ENCODE data around the gene TTF2. TPM values are rescaled to one million over a fixed set of nuclear protein-coding genes. Genes with fewer than 3 reads are reported as not detected.

The TTF2 gene
- 10 to 100 TPM in 3 of 4 donors, 1 to 10 TPM in 1; 9.7 to 15.2 (median 12.2) TPM for total RNA-seq

DNA sequence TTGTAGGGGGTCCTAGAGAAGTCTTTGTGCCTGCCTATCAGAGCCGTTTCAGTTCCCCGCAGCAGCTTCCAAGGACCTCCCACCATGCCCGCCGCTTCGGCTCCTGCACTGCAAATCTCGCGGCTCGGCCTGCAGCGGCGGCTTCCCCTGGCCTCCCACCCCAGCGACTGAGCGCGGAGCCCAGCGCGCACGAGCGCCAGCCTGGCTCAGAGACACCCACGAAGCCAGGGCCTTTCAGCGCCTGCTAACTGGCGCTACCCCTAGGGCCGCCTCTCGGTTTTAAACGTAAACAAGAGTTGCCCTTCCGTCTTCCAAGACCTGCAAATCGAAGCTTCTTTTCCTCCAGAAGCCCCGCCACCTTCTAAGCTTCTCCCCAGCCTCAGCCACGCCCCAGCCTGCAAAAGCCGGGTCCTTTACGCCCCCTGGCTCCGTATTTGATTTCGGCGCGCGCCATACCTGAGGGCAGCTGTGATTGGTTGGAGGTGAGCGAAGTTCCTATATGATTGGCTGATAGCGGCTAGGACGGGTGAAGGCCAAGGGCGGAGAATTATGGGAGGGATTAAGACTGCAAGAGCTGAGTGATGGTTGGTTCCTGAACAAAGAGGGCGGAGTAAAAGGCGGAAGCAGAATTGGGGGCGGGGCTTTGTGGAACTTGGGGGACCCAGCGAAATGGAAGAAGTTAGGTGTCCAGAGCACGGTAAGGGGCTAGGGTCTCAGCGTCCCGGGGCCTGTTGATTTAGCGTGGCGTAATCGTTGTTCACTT, at the start of gene TTF2:
TTF2 (plus strand) TSS at position 649 of the 763 bp plus-strand sequence; CDS start at position 670, 21 bp downstream.
- ATAC-seq (peak; percentile 100), DNase-seq (peak; percentile 94)
- peak within 1 kb of the TSS; percentile 77 to 97 (median 84) for H3K4me3 ChIP-seq
- H3K4me1 ChIP-seq = peaks cover 0 to 8% of the 10 kb centered on the region in 2 donors
- peak within 1 kb of the TSS; percentile 59 to 83 (median 74) for H3K27ac ChIP-seq
- in situ Hi-C loops (cut with MboI; ENCODE audit: low sequenced_read_pairs in 4 of 4) = loop anchor here (10.0 to 25.0 kb wide), 8 partner anchors 215 to 702 kb away; partner anchors contain the start of gene CD58 (in 1 of the 4)
- TF ChIP-seq POLR2A (IDR thresholded peaks at IDR 0.05) = peak in 1 of 2 donors; percentile 34
- TF ChIP-seq, protein P1, sequence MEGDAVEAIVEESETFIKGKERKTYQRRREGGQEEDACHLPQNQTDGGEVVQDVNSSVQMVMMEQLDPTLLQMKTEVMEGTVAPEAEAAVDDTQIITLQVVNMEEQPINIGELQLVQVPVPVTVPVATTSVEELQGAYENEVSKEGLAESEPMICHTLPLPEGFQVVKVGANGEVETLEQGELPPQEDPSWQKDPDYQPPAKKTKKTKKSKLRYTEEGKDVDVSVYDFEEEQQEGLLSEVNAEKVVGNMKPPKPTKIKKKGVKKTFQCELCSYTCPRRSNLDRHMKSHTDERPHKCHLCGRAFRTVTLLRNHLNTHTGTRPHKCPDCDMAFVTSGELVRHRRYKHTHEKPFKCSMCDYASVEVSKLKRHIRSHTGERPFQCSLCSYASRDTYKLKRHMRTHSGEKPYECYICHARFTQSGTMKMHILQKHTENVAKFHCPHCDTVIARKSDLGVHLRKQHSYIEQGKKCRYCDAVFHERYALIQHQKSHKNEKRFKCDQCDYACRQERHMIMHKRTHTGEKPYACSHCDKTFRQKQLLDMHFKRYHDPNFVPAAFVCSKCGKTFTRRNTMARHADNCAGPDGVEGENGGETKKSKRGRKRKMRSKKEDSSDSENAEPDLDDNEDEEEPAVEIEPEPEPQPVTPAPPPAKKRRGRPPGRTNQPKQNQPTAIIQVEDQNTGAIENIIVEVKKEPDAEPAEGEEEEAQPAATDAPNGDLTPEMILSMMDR (IDR thresholded peaks at IDR 0.05 in 4 of 5, conservative IDR thresholded peaks at IDR 0.05 in 1 of 5) = peak in 3 of 5 experiments; percentile 8 to 43 (median 37)
- no peaks in the 10 kb centered on the region for H3K36me3 ChIP-seq
- H3K9me3 ChIP-seq = no peaks in the 10 kb centered on the region
- no peaks in the 10 kb centered on the region for H3K27me3 ChIP-seq
- intact Hi-C loops (cut with DNase I; ENCODE audit: low total_unique reads) = loop anchor here (5.0 to 10.0 kb wide), 3 partner anchors 307 to 695 kb away; partner anchors contain the start of genes CD58 and MAN1A2

DNA sequence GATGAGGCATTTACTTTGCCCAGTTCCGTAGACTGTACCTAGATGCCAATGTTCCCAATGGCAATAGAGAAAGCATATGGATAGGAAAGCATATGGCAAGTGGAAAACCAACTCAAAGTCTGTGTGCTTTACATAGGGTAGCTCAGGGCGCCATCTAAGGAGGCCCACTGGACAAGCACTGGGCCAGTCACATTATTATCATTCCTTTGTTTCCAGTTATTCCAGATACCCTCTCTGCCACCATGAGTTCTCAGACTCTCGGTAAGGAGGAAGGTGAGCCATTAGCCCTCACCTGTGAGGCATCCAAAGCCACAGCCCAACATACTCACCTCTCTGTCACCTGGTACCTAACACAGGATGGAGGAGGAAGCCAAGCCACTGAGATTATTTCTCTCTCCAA, 48.8 kb upstream of the TTF2 start:
- ATAC-seq (no peak), DNase-seq (no peak)
- H3K27me3 ChIP-seq = no peaks in the 10 kb centered on the region
- no peak overlapping the region for H3K4me3 ChIP-seq
- in situ Hi-C loops (cut with MboI; ENCODE audit: low sequenced_read_pairs in 4 of 4) (no loop called here), intact Hi-C loops (cut with DNase I; ENCODE audit: low total_unique reads) (no loop called here)
- H3K27ac ChIP-seq = no peak overlapping the region
- no peak for TF ChIP-seq POLR2A (IDR thresholded peaks at IDR 0.05)
- TF ChIP-seq, protein P1 (IDR thresholded peaks at IDR 0.05 in 4 of 5, conservative IDR thresholded peaks at IDR 0.05 in 1 of 5) = no peak
- H3K4me1 ChIP-seq = no peaks in the 10 kb centered on the region
- H3K9me3 ChIP-seq = no peaks in the 10 kb centered on the region
- no peaks in the 10 kb centered on the region for H3K36me3 ChIP-seq

DNA sequence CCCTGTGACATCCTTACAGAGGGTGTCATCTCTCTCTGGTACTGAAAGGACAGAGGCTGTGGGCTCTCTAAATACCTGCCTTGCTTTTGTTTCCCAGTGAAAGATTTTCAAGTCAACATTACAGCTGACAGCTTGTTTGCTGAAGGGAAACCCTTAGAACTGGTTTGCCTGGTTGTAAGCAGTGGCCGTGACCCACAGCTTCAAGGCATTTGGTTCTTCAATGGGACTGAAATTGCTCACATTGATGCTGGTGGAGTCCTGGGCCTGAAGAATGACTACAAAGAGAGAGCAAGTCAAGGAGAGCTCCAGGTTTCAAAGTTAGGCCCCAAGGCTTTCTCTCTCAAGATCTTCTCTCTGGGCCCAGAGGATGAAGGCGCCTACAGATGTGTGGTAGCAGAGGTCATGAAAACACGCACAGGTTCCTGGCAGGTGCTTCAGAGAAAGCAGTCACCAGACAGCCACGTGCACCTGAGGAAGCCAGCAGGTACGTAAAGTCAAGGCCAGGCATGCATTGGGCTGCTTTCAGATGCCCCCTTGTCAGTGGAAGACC, 46.7 kb upstream of the TTF2 start:
- H3K4me3 ChIP-seq = no peak overlapping the region
- in situ Hi-C loops (cut with MboI; ENCODE audit: low sequenced_read_pairs in 4 of 4) = no loop called here
- intact Hi-C loops (cut with DNase I; ENCODE audit: low total_unique reads) = no loop called here
- H3K4me1 ChIP-seq = no peaks in the 10 kb centered on the region
- H3K27me3 ChIP-seq = no peaks in the 10 kb centered on the region
- DNase-seq = no peak
- TF ChIP-seq, protein P1 (IDR thresholded peaks at IDR 0.05 in 4 of 5, conservative IDR thresholded peaks at IDR 0.05 in 1 of 5) = no peak
- no peak for TF ChIP-seq POLR2A (IDR thresholded peaks at IDR 0.05)
- no peak for ATAC-seq
- H3K9me3 ChIP-seq = no peaks in the 10 kb centered on the region
- no peaks in the 10 kb centered on the region for H3K36me3 ChIP-seq
- H3K27ac ChIP-seq = no peak overlapping the region

DNA sequence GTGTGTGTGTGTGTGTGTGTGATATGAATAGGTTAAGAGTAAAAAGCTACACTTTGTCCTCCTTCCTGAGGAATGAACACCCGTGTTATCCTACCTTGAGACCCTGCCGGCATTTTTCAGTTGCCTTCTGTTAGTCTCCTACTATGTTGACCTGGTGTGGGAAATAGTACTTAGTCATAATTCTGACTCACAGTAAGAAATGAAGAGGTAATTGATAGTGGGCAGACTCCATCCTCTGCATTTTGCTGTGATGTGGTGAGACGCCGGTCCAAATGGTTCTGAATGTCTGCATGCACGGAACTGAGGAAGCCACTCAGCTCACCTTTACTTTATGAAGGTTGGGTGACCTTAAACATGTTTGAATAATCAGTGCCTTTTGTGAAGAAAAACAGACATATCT, 45.9 kb upstream of the TTF2 start:
- H3K4me3 ChIP-seq = no peak overlapping the region
- no peak overlapping the region for H3K27ac ChIP-seq
- H3K27me3 ChIP-seq = no peaks in the 10 kb centered on the region
- in situ Hi-C loops (cut with MboI; ENCODE audit: low sequenced_read_pairs in 4 of 4) = no loop called here
- H3K4me1 ChIP-seq = no peaks in the 10 kb centered on the region
- ATAC-seq = no peak
- DNase-seq = no peak
- no peaks in the 10 kb centered on the region for H3K36me3 ChIP-seq
- TF ChIP-seq, protein P1 (IDR thresholded peaks at IDR 0.05 in 4 of 5, conservative IDR thresholded peaks at IDR 0.05 in 1 of 5) = no peak
- TF ChIP-seq POLR2A (IDR thresholded peaks at IDR 0.05) = no peak
- H3K9me3 ChIP-seq = no peaks in the 10 kb centered on the region
- intact Hi-C loops (cut with DNase I; ENCODE audit: low total_unique reads) = no loop called here
